Islet precursor cell (in vitro differentiated cells): ENCODE measurements around the gene SEL1L.
"Not testable (repeated sequence)": the region's sequence is repeated elsewhere in the genome, so short reads cannot be mapped to it uniquely, and the experiment has no call there.

Experiments used
- DNase-seq: peaks from one replicate; pipeline ENCODE4 v3.0.0-alpha.2; 2018

SEL1L gene

GRCh38 chr14:81523616-81524015, 10.0 kb downstream of the SEL1L start:
- DNase-seq: no peak

- DNase-seq: no peak
Observed at GRCh38 chr14:81523016-81523415, 10.6 kb downstream of the SEL1L start.

- no peak for DNase-seq
Observed at GRCh38 chr14:81521356-81521755, 12.3 kb downstream of the SEL1L start.

GRCh38 chr14:81519200-81520011, 14.2 kb downstream of the SEL1L start:
- no peak for DNase-seq

GRCh38 chr14:81517798-81518398, 15.8 kb downstream of the SEL1L start:
- no peak for DNase-seq

- DNase-seq: peak; percentile 65
Observed at GRCh38 chr14:81516986-81517797, 16.5 kb downstream of the SEL1L start.

GRCh38 chr14:81515927-81516326, 17.7 kb downstream of the SEL1L start:
- not testable (repeated sequence) for DNase-seq

- DNase-seq: not testable (repeated sequence)
Observed at GRCh38 chr14:81512826-81513225, 20.8 kb downstream of the SEL1L start.

GRCh38 chr14:81511111-81511904, 22.3 kb downstream of the SEL1L start:
- DNase-seq: no peak

- no peak for DNase-seq
Observed at GRCh38 chr14:81509838-81510452, 23.7 kb downstream of the SEL1L start.

GRCh38 chr14:81509321-81509720, 24.3 kb downstream of the SEL1L start:
- DNase-seq: no peak

GRCh38 chr14:81506487-81506886, 27.2 kb downstream of the SEL1L start:
- no peak for DNase-seq

GRCh38 chr14:81504864-81505263, 28.8 kb downstream of the SEL1L start:
- DNase-seq: no peak

GRCh38 chr14:81485781-81486180, 47.9 kb downstream of the SEL1L start:
- no peak for DNase-seq

GRCh38 chr14:81485372-81485771, 48.3 kb downstream of the SEL1L start:
- no peak for DNase-seq

GRCh38 chr14:81484120-81484519, 49.5 kb downstream of the SEL1L start:
- DNase-seq: no peak

- DNase-seq: no peak
Observed at GRCh38 chr14:81480741-81481140, 52.9 kb downstream of the SEL1L start.

GRCh38 chr14:81478446-81478845, 55.2 kb downstream of the SEL1L start:
- no peak for DNase-seq

- no peak for DNase-seq
Observed at GRCh38 chr14:81476816-81477215, 56.8 kb downstream of the SEL1L start.

GRCh38 chr14:81474685-81475324, 58.8 kb downstream of the SEL1L start:
- no peak for DNase-seq

- no peak for DNase-seq
Observed at GRCh38 chr14:81474148-81474492, 59.5 kb downstream of the SEL1L start.
